DMS53 treated with DMSO at 0.1 percent for 48 hours (cell line): ENCODE results near the gene BAHCC1.

Experiments used
- DNase-seq: peaks from one replicate; lab custom pipeline; 2025; ENCODE audit not compliant: unreplicated experiment; lab: John Stamatoyannopoulos, UW

BAHCC1 gene

GRCh38 chr17:81459224-81459623, 64.0 kb downstream of the BAHCC1 start:
- no peak for DNase-seq

DNA sequence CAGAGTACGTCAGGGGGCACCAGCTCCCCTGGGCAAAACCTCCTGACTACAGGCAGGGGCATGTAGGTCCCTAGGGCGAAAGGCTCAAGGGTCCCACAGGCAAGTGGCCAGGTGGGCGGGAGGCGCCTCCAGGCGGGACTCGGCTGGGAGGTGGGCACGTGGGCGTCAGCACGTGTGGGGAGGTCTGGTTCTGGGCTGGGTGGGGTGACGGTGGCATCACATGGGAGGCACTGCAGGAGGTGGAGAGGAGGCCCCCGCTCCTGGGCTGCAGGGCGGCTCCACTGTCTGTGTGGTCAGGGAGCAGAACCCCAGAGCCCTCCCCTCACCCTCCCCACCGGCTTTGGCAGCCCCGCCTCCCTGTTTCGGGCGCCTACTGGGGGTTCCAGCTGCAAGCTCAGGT, 64.6 kb downstream of the BAHCC1 start:
- DNase-seq = no peak

GRCh38 chr17:81460856-81461460, 65.7 kb downstream of the BAHCC1 start:
- no peak for DNase-seq

DNA sequence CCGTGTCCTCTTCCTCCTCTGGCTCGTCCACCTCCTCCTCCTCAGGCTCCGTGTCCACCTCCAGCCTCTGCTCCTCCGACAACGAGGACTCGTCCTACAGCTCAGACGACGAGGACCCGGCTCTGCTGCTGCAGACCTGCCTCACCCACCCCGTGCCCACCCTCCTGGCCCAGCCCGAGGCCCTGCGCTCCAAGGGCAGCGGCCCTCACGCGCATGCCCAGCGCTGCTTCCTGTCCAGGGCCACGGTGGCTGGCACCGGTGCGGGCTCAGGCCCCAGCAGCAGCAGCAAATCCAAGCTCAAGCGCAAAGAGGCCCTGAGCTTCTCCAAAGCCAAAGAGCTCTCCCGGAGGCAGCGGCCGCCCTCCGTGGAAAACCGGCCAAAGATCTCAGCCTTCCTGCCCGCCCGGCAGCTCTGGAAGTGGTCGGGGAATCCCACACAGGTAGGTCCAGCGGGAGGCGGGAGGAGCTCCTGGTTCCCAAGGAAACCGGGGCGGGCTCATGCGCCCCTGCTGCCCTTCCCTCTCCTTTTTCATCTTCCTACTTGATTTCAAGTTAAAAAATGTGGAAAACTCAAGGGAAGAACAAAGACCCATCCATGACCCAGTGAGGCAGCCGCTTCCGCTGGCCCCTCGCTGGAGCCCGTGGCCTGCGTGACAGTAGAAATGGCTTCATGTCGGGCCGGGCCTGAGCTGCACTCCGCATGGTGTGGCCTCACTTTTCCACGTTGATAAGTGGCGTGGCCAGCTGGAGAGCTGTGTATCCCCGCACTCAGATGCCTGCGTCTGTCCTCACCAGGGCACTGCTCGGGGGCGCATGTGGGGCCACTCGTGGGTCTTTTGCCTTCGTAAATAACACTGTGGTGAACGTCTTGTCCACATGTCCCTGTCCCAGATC, 66.6 kb downstream of the BAHCC1 start:
- DNase-seq = no peak

GRCh38 chr17:81462506-81463125, 67.4 kb downstream of the BAHCC1 start:
- DNase-seq = no peak

- DNase-seq = no peak
These were observed 68.2 kb downstream of the BAHCC1 start for GRCh38 chr17:81463506-81463905.

- DNase-seq = no peak
These were observed 69.3 kb downstream of the BAHCC1 start for GRCh38 chr17:81464586-81464985.

GRCh38 chr17:81465910-81466309, 70.7 kb downstream of the BAHCC1 start:
- no peak for DNase-seq

- DNase-seq = no peak
These were observed 71.6 kb downstream of the BAHCC1 start for GRCh38 chr17:81466564-81467472.

GRCh38 chr17:81468111-81468769, 73.0 kb downstream of the BAHCC1 start:
- DNase-seq = no peak

- no peak for DNase-seq
These were observed 73.5 kb downstream of the BAHCC1 start for GRCh38 chr17:81468770-81469121.

- no peak for DNase-seq
These were observed 74.0 kb downstream of the BAHCC1 start for GRCh38 chr17:81469266-81469665.

DNA sequence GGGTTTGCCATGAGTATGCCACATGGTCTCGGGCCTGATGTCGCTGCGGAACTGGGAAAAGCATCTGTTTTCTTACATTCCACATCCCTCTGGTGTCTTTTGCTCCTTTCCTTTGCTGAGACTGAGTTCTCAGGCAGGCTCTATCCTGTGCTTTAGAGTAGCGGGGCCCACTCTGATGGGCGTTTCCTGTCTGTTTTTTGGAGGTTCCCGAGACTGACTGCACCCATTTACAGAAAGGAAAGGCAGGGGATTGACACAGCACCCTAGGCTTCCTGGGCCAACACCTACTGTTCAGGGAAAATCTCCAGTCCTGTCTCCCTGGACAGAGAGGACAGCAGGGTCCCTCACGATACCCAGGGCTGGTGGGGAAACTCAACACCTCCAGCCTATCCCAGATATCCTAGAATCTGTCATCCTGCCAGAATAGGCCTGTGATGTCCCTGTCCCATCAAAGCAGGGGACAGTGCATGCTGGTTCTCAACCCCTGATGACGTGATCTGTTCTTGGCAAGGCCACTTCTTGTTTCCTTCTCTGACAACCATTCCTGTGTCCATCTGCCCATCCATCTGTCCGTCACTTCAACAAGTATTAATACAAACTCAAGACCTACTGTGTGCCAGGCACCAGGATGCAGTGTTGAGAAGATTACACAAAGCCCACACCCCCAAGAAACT, 75.2 kb downstream of the BAHCC1 start:
- no peak for DNase-seq

DNA sequence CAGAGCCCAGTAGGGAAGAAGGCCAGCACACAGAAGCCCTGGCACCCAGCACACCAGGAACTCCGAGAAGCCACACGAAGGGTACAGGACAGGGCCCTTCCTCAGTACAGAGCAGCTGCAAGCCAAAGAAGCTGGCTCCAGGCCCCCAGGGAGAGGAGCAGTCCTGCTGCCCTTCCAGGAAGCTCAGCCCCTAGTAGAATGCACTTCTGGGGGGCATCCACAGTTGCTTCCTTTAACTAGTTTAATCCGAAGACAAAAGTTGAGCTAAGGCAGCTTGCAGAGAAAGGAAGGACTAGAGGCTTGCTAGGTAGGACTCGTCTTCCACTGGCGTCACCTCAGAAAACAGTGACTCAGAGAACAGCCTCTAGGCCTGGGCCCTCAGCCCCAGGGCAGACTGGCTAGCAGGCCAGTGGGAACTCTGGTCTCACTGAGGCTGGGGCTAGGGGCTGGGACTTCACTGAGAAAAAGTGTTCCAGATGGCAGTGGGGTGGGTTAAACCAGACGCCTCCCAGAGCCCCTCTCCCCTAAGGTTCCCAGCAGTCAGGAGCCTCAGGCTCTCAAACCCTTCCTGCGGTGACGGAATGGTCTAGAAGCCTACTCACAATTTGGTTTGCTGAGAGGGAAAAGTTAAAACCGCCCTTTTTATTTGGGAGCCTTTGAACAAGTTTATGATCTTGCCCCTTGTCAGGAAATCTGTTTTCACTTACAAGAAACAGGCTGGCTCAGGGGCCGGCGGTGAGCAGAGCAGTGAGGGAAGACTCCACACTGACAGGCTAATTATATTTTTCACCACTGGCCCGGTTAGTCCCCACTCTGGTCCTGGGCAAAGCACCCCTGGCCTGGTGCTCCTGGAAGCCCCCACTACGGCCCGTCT, 75.9 kb downstream of the BAHCC1 start:
- no peak for DNase-seq

DNA sequence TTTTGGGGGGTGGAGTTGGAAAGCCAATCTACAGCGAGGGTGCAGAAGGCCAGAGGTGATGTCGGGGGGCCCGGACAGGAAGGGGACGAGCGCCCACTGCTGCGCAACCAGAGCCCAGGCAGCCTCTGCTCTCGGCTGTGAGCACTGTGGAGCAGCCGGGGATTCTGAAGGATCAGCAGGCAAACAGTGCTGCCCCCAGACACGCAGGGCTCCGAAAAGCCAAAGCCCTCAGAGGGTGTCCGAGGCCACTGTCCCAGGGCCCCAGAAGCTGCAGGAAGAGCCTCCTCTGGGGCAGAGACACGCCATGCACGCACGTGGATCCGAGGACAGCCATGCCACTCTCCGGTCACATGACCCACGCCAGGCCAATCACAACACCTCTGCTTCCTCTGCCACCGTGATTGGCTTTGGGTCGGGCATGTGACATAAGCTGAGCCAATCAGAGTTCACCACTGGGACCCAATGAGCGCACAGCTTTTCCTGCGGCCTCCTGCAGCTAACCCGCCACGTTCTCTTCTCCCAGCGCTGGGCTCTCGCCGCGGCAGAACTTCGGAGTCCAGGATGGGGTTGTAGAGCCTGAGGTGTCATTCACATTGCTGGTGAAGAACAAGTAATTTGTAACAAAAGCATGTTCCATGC, 76.7 kb downstream of the BAHCC1 start:
- DNase-seq = no peak

- DNase-seq = no peak
These were observed 77.8 kb downstream of the BAHCC1 start for GRCh38 chr17:81473019-81473418.

DNA sequence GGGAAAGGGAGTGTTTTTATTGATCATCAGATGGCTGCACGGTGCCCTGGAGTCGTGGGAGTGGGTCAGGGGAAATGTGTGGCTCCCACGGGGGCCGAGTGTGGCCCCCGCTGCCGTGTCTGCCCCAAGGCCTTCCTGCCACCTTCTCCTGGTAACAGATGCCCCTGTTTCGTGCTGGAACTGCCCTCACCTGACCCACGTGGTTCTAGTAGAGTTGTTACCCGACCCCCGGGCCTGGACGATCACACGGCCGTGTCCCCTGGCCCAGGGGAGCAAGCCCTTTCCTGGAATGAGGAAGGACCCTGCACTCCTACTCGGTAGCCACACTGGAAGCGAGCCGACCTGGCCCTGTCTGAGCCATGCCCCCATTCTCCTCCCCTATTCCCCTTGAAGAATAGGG, 79.7 kb downstream of the BAHCC1 start:
- DNase-seq = no peak

- no peak for DNase-seq
These were observed 80.8 kb downstream of the BAHCC1 start for GRCh38 chr17:81476097-81476496.

DNA sequence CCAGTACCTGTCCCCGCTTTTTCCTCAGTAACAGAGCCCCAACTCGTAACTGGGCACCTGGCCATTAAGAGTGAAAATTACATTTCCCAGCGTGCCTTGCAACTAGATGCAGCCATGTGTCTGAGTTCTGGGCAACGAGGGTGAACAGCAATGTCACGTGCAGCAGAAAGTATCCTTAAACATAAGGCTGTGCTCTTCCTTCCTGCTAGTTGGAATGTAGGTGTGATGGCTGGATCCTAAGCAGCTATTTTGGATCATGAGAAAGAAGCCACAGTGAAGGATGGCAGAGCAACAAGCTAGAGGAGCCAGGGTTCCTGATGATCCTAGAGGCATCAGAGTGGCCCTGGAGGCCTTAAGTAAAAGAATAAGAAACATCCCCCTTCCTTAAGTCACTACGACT, 81.4 kb downstream of the BAHCC1 start:
- DNase-seq = no peak
